Measurements from ENCODE around the gene ACSM6.
A peak's percentile ranks its signal among the peaks of the same experiment; 100 is the strongest.
"Not testable (repeated sequence)": the region's sequence is repeated elsewhere in the genome, so short reads cannot be mapped to it uniquely, and the experiment has no call there.

The ACSM6 gene

DNA sequence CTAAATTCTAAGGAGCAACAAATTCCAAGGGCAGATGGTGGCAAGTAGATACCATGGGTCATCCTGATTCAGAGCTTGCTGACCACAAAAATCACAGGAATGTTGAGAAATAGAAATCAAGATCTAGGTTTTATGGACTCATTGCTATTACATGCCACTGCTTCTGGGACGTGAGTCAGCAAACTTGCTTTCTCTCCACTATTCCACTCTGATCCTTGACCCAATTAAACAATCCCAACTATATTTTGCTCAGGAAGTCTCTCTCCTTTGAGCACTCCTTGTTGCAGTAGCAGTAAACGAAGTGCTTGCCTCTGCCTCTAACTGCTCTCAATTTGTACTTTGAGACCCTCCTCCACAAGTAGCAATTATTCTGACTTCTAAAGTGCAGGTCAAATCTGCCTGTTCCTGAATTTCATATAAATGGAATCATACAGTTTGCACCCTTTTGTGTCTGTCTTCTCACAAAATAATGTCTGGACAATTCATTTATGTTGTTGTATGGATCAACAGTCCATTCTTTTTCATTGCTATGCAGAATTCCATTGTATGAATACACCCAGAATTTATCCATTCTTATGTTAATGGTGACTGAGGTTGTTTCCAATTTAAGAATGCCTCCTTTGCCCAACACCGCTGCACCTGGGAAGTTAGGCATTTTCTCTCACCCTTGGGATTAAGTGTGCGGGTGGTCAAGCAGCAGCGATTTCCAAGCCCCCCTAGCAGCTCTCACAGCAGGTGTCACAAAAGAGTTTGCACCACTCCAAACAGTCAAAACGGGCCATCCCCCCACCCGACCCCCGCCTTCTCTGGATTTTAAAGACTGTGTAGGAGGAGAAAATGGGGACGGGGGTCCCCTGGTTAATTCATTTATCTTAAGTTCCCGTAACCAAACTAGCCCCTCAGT lies 35.9 kb downstream of the ACSM6 start:
- intact Hi-C loops (cut with micrococcal nuclease), result no loop called here
- H3K4me1 Mint-ChIP-seq (ENCODE audit: low read depth), result peaks cover 8% of the 10 kb centered on the region
- H3K36me3 Mint-ChIP-seq (ENCODE audit: low read depth), result no peaks in the 10 kb centered on the region
- H3K4me3 Mint-ChIP-seq, result peak overlapping the region; percentile 76
- peaks cover 12% of the 10 kb centered on the region for H3K27me3 Mint-ChIP-seq
- no peaks in the 10 kb centered on the region for H3K9me3 Mint-ChIP-seq
- peak overlapping the region; percentile 61 for H3K27ac Mint-ChIP-seq

DNA sequence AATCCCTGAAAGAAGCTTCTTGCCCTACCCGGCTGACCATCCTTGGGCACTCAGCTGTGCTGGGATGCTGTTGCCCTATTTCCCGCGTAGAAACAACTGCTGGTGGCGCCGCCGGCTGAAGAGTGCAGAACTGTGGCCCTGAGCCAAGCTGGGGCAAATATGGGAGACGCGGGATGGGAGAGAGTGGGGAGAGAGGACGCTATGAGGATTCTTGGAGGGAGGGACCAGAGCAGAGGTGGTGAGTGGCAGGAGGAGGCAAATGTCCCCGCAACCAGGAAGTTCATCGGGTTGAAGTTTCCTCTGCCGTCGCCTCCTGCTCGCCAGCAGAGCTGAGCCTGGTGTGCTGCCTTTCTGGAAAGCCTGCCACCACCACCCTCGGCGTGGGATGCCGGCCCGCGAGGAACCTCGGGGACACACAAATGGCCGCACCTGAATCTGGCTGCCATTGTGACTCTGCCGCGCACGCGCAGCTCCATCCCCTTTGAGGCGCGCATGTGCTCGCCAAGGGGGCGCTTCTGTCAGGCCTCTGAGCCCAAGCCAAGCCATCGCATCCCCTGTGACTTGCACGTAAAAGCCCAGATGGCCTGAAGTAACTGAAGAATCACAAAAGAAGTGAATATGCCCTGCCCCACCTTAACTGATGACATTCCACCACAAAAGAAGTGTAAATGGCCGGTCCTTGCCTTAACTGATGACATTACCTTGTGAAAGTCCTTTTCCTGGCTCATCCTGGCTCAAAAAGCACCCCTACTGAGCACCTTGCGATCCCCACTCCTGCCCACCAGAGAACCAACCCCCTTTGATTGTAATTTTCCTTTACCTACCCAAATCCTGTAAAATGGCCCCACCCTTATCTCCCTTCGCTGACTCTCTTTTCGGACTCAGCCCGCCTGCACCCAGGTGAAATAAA lies 36.9 kb downstream of the ACSM6 start:
- H3K36me3 Mint-ChIP-seq (ENCODE audit: low read depth); H3K9me3 Mint-ChIP-seq; intact Hi-C loops (cut with micrococcal nuclease): not testable (repeated sequence)
- Mint-ChIP-seq H3K4me3 (peak overlapping the region; percentile 76), H3K4me1 (ENCODE audit: low read depth) (peaks cover 14% of the 10 kb centered on the region), H3K27ac (peak overlapping the region; percentile 61), H3K27me3 (peaks cover 12% of the 10 kb centered on the region)

- H3K9me3 Mint-ChIP-seq, result no peaks in the 10 kb centered on the region
- intact Hi-C loops (cut with micrococcal nuclease), result no loop called here
- H3K4me3 Mint-ChIP-seq, result no peak overlapping the region
- H3K4me1 Mint-ChIP-seq (ENCODE audit: low read depth), result peaks cover 22% of the 10 kb centered on the region
- no peak overlapping the region for H3K27ac Mint-ChIP-seq
- H3K36me3 Mint-ChIP-seq (ENCODE audit: low read depth), result no peaks in the 10 kb centered on the region
- H3K27me3 Mint-ChIP-seq, result peaks cover 17% of the 10 kb centered on the region
These were observed 39.5 kb downstream of the ACSM6 start for GRCh38 chr10:95233377-95234034.

DNA sequence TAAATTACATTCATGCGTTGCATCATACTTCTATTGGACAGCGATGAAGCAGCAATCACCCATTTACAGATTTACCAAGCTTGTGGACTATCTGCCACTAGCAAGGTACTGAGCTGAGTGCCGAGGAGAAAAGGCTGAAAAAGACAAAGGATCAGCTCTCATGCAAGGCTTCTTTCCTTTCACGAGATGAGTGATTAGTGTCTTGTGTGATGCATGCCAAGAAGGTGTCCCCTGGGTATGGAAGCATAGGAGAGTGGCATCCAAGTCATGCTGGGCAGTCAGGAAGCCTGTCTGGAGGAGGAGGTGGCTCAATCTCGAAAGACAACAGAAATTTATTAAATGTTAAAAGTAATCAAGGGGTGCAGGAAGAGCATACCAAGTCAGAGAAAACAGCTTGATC lies 40.9 kb downstream of the ACSM6 start:
- H3K4me1 Mint-ChIP-seq (ENCODE audit: low read depth), result peaks cover 22% of the 10 kb centered on the region
- H3K27me3 Mint-ChIP-seq, result peaks cover 16% of the 10 kb centered on the region
- intact Hi-C loops (cut with micrococcal nuclease), result no loop called here
- H3K9me3 Mint-ChIP-seq, result no peaks in the 10 kb centered on the region
- H3K36me3 Mint-ChIP-seq (ENCODE audit: low read depth), result no peaks in the 10 kb centered on the region
- peak overlapping the region; percentile 55 for H3K27ac Mint-ChIP-seq
- no peak overlapping the region for H3K4me3 Mint-ChIP-seq

- H3K36me3 Mint-ChIP-seq (ENCODE audit: low read depth), result no peaks in the 10 kb centered on the region
- H3K27ac Mint-ChIP-seq, result no peak overlapping the region
- H3K4me3 Mint-ChIP-seq, result no peak overlapping the region
- H3K9me3 Mint-ChIP-seq, result no peaks in the 10 kb centered on the region
- peaks cover 18% of the 10 kb centered on the region for H3K4me1 Mint-ChIP-seq (ENCODE audit: low read depth)
- H3K27me3 Mint-ChIP-seq, result peaks cover 10% of the 10 kb centered on the region
- intact Hi-C loops (cut with micrococcal nuclease), result no loop called here
These were observed 41.6 kb downstream of the ACSM6 start for GRCh38 chr10:95235676-95236067.

DNA sequence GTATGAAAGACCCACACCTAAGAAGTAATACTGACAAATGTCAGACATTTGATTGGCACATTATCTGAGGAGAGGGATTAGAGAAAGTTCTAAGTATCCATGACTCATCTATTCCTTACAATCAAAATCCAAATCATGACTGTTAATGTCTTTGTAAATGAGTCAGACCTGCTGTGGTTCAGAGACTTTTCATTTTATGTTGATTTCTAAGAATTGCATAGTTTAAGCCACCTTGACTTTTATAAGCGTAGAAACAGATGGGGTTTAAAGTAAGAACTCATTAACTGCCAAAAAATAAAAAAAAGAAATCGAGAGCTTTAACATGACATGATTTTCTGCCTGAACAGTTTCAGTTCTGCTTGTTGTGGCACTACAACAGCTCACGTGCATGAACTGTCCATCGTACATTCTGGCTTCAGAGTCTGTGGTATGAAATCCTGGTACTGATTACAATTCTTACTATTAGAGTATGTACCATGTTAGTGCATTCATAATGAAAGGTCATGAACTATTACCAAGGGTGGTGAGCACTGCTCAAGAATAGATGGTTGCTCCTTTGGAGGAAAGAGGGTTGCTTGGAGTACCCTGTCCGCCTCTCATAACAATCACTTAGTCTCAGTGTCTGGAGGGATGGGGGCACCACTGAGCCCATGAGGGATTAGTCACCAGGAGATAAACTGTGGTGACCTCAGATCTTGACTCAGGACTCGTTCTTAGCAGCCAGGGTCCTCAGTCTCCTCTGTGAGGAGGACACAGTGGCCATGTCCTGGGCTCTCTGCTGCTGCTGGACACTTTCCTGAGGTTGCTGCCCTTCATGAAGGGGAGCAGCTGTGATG lies 42.2 kb downstream of the ACSM6 start:
- intact Hi-C loops (cut with micrococcal nuclease), result no loop called here
- Mint-ChIP-seq H3K4me1 (ENCODE audit: low read depth) (peaks cover 14% of the 10 kb centered on the region), H3K36me3 (ENCODE audit: low read depth) (no peaks in the 10 kb centered on the region), H3K4me3 (no peak overlapping the region), H3K27ac (no peak overlapping the region), H3K9me3 (no peaks in the 10 kb centered on the region), H3K27me3 (peaks cover 9% of the 10 kb centered on the region)

- intact Hi-C loops (cut with micrococcal nuclease), result no loop called here
- Mint-ChIP-seq H3K9me3 (no peaks in the 10 kb centered on the region), H3K4me1 (ENCODE audit: low read depth) (peaks cover 14% of the 10 kb centered on the region), H3K27me3 (peaks cover 5% of the 10 kb centered on the region), H3K4me3 (no peak overlapping the region), H3K27ac (no peak overlapping the region), H3K36me3 (ENCODE audit: low read depth) (no peaks in the 10 kb centered on the region)
These were observed 43.5 kb downstream of the ACSM6 start for GRCh38 chr10:95237376-95238170.

DNA sequence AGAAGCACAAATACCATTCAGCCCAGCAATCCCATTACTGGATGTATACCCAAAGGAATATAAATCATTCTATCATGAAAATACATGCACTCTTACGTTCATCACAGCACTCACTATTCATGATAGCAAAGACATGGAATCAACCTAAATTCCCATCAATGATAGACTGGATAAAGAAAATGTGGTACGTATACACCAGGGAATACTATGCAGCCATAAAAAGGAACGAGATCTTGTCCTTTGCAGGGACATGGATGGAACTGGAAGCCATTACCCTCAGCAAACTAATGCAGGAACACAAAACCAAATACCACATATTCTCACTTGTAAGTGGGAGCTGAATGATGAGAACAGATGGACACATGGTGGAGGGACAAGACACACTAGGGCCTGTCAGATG lies 46.1 kb downstream of the ACSM6 start:
- not testable (repeated sequence) for H3K27ac Mint-ChIP-seq

GRCh38 chr10:95240811-95241210 lies 46.8 kb downstream of the ACSM6 start:
- peaks cover 7% of the 10 kb centered on the region for H3K27me3 Mint-ChIP-seq
- no peak overlapping the region for H3K27ac Mint-ChIP-seq
- H3K4me3 Mint-ChIP-seq, result no peak overlapping the region
- no peaks in the 10 kb centered on the region for H3K36me3 Mint-ChIP-seq (ENCODE audit: low read depth)
- peaks cover 9% of the 10 kb centered on the region for H3K4me1 Mint-ChIP-seq (ENCODE audit: low read depth)
- no peaks in the 10 kb centered on the region for H3K9me3 Mint-ChIP-seq
- intact Hi-C loops (cut with micrococcal nuclease), result loop anchor here (5.0 to 10.0 kb wide), 2 partner anchors 34 to 616 kb away; no protein-coding TSS in a partner anchor

More for the DNA sequence above, 46.1 kb downstream of the ACSM6 start:
- not testable (repeated sequence) for H3K9me3 Mint-ChIP-seq; H3K27me3 Mint-ChIP-seq; H3K4me3 Mint-ChIP-seq; H3K36me3 Mint-ChIP-seq (ENCODE audit: low read depth)
- peaks cover 14% of the 10 kb centered on the region for H3K4me1 Mint-ChIP-seq (ENCODE audit: low read depth)
- intact Hi-C loops (cut with micrococcal nuclease), result loop anchor here (5.0 to 10.0 kb wide), 2 partner anchors 33 to 615 kb away; no protein-coding TSS in a partner anchor

GRCh38 chr10:95241533-95241932 lies 47.5 kb downstream of the ACSM6 start:
- H3K36me3 Mint-ChIP-seq (ENCODE audit: low read depth), result no peaks in the 10 kb centered on the region
- H3K27me3 Mint-ChIP-seq, result peaks cover 7% of the 10 kb centered on the region

GRCh38 chr10:95242581-95243317 lies 48.7 kb downstream of the ACSM6 start:
- intact Hi-C loops (cut with micrococcal nuclease), result loop anchor here (1.0 to 10.0 kb wide), 4 partner anchors 35 to 618 kb away; no protein-coding TSS in a partner anchor
- no peaks in the 10 kb centered on the region for H3K36me3 Mint-ChIP-seq (ENCODE audit: low read depth)
- H3K9me3 Mint-ChIP-seq, result no peaks in the 10 kb centered on the region
- no peak overlapping the region for H3K27ac Mint-ChIP-seq
- H3K4me1 Mint-ChIP-seq (ENCODE audit: low read depth), result no peaks in the 10 kb centered on the region
- peaks cover 4% of the 10 kb centered on the region for H3K27me3 Mint-ChIP-seq
- no peak overlapping the region for H3K4me3 Mint-ChIP-seq

More at GRCh38 chr10:95241533-95241932, 47.5 kb downstream of the ACSM6 start:
- no peak overlapping the region for H3K27ac Mint-ChIP-seq
- H3K4me3 Mint-ChIP-seq, result no peak overlapping the region
- H3K9me3 Mint-ChIP-seq, result no peaks in the 10 kb centered on the region
- intact Hi-C loops (cut with micrococcal nuclease), result loop anchor here (5.0 to 10.0 kb wide), 2 partner anchors 34 to 617 kb away; no protein-coding TSS in a partner anchor
- peaks cover 2% of the 10 kb centered on the region for H3K4me1 Mint-ChIP-seq (ENCODE audit: low read depth)

DNA sequence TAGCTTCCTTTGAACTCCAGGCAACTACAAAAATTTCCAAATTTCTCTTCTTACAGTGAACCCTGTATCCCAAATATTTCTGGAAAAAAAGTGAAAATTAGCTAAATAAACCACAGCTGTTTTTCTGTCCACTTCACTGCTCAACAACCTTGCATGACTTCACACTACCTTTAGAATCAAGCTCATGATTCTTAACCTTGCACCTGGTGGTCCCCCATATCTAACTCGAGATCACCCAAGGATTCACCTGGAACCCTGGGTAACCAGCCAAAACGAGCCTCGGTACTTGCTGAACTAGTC lies 49.2 kb downstream of the ACSM6 start:
- no peaks in the 10 kb centered on the region for H3K4me1 Mint-ChIP-seq (ENCODE audit: low read depth)
- intact Hi-C loops (cut with micrococcal nuclease), result loop anchor here (1.0 to 10.0 kb wide), 4 partner anchors 36 to 618 kb away; no protein-coding TSS in a partner anchor

More for the DNA sequence above, 49.2 kb downstream of the ACSM6 start:
- H3K36me3 Mint-ChIP-seq (ENCODE audit: low read depth), result no peaks in the 10 kb centered on the region
- no peak overlapping the region for H3K4me3 Mint-ChIP-seq
- peaks cover 2% of the 10 kb centered on the region for H3K27me3 Mint-ChIP-seq
- no peak overlapping the region for H3K27ac Mint-ChIP-seq
- H3K9me3 Mint-ChIP-seq, result no peaks in the 10 kb centered on the region

Data from dendritic cell treated with granulocyte-macrophage colony-stimulating factor and Interleukin-4, amounts not matched to agents 40 ng/mL and 50 ng/mL, for 4 days (primary cell).